NCI-H748 (cell line): Measurements from ENCODE around the gene SRGAP1.
A peak's percentile ranks its signal among the peaks of the same experiment; 100 is the strongest.

Source experiments
- DNase-seq: peaks from one replicate; lab custom pipeline; 2025; ENCODE audit not compliant: unreplicated experiment; lab: John Stamatoyannopoulos, UW

The SRGAP1 gene

GRCh38 chr12:63963868-63964267, 119.4 kb downstream of the SRGAP1 start:
- DNase-seq = no peak

GRCh38 chr12:63964301-63964700, 119.8 kb downstream of the SRGAP1 start:
- DNase-seq = no peak

DNA sequence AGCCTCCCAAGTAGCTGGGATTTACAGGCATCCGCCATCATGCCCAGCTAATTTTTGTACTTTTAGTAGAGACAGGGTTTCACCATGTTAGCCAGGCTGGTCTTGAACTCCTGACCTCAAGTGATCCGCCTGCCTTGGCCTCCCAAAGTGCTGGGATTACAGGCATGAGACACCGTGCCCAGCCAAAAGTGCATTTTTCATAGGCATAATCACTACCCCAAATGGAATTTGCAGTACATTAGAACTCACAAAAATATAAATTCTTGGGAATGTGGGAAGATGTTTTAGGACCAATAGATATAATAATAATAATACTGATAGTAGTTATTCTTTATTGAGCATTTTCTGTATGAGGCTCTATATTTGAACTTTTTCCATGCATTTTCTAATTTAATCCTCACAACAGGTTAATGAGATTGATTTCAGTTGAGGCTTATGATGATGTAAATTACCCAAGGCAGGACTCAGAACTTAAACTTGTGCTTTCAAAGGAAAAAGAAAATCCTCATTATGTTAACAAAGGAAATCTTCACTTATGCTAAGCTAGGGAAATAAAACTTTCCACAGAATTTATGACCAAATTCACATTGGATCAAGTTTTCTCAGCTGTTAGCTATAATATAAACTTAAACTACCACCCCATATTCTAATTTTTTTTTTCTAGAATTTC, 121.6 kb downstream of the SRGAP1 start:
- DNase-seq = no peak

- no peak for DNase-seq
These were observed 122.1 kb downstream of the SRGAP1 start for GRCh38 chr12:63966606-63966975.

DNA sequence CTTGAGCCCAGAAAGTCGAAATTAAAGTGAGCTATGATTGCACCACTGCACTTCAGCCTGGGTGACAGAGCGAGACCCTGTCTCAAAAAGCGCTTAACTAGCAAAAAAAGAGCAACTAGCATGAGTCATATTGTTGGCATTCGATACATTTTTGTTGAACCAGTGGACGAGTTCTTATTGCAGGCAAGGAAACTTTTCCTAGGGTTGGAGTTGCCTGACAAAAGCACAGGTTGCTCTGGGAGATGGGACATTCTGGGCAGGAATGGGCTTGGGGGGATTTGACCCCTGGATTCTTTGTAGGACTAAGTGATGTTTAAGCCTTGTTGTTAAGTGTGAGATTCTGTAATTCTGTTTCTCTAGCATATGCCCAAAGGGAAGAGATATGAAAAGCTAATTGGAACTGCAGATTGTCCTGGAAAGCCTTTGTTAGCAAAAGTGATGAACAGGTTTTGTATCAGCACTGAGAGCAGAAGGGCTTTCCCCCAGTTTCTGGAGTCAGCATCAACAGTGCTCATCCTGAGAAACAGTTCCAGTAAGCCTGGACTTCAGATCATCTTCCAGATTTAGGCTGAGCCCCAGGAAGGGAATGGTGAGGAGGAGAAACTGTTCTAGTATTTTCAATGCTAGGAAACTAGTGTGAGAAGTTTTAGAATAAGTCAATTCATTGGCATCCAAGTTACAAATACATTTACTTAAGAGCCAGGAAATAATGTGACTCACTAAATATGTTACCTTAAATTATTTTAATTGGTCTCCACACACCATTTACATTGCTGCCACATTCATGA, 123.1 kb downstream of the SRGAP1 start:
- no peak for DNase-seq

DNA sequence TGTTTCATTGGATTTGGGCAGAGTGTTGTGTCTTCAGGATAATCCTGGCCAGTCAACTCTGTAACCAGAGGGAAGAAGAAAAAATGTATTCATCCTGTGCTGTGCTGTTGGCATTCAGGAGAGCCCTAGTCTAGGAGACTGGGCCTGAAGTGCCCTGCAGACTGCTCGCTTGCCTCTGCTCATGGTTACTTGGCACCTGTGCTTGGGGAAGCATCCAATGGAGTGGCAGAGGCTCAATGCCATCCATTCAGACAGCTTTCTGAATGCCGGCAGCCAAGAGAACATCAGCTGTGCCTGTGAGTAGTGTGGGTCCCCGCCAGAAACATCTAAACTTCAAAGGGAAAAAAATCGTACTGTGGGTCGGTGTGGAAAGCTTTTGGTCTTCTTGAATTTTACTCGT, 124.2 kb downstream of the SRGAP1 start:
- no peak for DNase-seq

GRCh38 chr12:63976902-63977395, 132.4 kb downstream of the SRGAP1 start:
- no peak for DNase-seq

GRCh38 chr12:63977441-63977840, 132.9 kb downstream of the SRGAP1 start:
- no peak for DNase-seq

- DNase-seq = no peak
These were observed 134.0 kb downstream of the SRGAP1 start for GRCh38 chr12:63978519-63978918.

DNA sequence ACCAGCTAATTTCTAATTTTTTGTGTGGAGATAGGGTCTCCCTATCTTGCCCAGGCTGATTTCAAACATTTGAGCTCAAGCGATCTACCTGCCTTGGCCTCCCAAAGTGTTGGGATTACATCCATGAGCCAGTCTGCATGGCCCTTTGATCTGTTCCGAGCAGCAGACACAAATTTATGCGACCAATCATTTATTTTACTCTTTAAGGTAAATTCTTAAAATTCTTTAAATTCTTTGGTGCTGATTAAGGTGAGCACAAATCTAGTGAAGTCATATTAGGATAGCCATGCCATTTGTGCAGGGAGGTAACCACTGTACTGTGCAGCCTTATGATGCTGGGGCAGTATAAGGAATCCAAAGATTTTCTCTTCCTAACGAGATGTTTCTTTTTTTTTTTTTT, 135.7 kb downstream of the SRGAP1 start:
- no peak for DNase-seq

- no peak for DNase-seq
These were observed 136.8 kb downstream of the SRGAP1 start for GRCh38 chr12:63981343-63981742.

DNA sequence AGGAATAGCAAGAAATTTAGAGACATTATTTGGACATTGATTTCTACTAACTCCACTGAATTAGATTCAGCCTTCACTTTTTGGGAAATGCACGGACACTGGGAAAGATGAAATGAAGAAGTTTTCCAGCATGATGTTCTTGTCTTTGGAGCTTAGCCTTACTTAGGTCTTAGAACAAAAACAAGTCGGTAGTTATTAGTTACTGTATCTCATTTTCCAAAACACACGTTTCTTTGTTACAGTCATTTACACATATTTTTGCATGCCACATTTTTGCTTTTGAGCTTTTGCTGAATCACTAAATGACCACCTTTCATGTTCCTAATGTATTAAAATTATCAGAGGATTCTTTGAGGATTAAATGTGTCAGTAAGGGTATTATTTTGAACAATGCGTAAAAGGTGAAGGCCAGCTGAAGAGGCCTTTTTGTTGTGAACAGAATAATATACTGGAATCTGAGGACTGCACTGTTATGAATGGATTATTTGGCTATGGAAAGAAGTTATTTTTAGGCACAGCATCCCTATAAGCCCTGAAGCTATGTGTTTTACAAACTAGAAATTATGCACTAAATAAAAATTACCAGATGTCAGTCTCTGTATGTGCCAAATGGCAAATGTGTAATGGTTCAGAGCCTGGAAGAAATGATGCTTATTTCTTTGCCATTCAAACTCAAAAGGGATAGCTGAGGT, 138.2 kb downstream of the SRGAP1 start:
- no peak for DNase-seq

DNA sequence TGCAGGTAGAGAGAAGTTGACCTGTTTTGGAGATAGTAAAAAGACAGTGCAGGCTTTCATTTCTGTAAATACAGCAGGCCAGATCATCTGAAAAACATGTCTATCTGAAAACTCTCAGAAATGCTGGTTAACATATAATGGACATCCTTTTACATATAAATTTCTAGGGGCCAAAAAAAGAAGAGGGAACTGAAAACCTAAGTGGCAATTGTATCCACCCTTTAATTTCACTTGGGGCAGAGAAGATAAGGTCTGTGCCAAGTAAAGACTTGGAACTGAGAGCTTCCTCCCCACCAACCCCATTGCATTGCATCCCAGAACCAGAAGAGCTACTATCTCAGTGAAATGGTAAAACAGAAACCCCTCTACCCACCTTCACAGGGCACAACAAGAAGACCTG, 141.0 kb downstream of the SRGAP1 start:
- no peak for DNase-seq

DNA sequence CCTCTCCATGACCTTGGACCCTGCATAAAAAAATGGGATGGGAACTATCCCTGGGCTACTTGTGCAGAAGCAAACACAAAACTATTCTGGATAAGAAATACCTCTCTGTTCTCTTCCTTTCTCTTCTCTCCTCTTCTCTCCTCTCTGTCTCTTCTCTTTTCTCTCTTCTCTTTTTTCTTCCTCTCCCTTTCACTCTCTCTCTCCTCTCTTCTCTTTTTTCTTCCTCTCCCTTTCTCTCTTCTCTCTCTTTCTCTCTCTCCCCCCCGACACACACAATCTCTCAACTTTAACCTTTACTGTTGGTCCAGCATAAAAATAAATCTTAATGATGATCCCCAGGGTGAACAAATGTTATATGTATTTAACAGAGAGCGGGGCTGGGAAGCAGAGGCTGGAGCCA, 141.4 kb downstream of the SRGAP1 start:
- no peak for DNase-seq

GRCh38 chr12:63989301-63989845, 144.9 kb downstream of the SRGAP1 start:
- DNase-seq = no peak

DNA sequence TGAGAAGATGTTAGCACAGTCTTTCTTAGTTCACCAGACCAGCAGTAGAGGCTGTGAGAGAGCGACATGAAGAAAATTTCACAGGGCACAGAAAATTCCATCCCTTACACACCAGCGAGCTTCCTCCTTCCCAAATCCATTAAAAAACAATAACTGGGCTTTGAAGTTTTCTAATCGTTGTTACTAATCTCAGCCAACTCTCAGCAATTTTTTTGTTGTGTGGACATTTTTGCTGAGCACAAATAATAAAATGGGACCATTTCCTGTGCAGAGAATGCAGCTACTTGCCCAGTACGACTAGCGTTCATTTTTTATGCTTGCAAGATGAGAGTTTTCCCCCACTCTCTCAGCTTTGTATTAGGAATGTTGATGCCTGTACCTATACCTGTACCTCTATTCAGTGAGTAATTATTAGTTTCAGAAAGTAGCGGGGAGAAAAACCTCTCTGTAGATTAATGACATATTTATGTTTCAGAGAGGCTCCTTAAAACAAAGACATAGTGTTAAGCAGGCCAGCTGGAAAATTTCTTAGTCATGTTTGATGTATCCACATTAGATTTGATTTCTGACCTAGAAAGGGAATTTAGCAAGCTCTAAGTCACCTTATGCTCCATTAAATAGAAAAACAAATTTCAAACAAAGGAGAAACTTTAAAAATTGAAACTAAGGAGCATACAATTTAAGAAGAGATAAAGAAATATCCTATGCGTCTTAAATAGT, 146.5 kb downstream of the SRGAP1 start:
- no peak for DNase-seq

DNA sequence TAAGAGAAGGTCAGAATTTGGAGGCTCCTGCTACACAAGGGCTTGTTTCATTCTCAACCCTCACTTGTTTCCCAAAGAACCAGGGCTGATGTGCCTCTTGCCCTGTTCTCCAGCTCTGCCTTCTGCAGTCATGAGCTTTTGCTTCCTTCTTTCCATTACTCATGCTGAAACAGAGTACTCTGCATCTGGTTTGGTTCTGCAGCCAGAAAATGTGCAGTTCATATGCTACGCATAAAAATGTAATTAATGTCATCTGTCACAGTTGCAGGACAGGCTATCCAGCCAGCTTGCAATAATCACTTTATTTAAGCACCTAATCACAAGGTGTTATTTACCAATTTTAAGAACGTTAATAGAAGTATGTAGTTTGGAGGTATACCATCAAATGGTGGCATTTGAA, 150.2 kb downstream of the SRGAP1 start:
- DNase-seq = no peak

DNA sequence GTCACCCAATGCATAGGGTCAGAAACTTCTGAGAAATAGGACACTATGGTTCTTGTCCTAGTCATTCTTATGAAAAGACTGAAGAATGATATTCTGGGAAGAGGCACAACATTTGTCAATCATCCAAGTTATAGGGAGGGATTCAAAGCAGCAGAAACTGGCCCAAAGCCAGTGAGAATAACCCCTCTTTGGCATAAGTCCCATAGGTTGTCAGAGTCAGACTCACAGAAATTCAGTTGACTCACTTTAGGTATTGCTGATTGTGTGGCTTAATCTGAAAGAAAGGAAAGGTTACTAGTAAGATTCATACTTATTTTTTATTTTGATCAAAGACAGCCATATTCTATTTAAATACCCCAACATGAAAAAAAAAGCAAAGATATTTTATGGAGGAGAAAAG, 151.0 kb downstream of the SRGAP1 start:
- peak; percentile 16 for DNase-seq

- no peak for DNase-seq
These were observed 152.1 kb downstream of the SRGAP1 start for GRCh38 chr12:63996556-63996955.

- DNase-seq = no peak
These were observed 152.7 kb downstream of the SRGAP1 start for GRCh38 chr12:63997198-63997597.

DNA sequence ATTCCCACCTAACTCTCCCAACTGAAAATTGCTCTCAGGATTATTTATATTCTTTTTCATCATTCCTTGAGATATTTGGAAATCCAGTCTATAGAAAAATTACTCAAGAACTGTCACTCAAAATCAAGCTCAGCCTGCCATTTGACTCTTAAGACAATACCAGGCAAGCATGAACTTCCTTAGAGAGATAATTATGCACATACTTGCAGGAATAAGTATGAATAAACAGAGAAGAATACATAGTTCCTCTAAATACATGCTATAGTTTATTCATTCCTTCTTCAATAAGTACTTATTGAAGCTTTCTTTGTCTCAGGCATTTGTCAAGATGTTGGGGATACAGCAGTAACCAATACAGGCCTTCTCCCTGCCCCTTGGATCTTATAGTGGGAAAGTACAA, 154.1 kb downstream of the SRGAP1 start:
- no peak for DNase-seq
